Astrocyte (in vitro differentiated cells and primary cell): ENCODE data around the gene SAFB2. TPM values are rescaled to one million over a fixed set of nuclear protein-coding genes. Genes with fewer than 3 reads are reported as not detected.
A peak's percentile ranks its signal among the peaks of the same experiment; 100 is the strongest.

ENCODE experiments used
- DNase-seq: peaks from one replicate; pipeline ENCODE4 v3.0.0-alpha.2; 2010; ENCODE audit warnings: low read depth
- FAIRE-seq: peaks from 2 replicates; lab custom pipeline; 2011; peaks lifted over from hg19 to GRCh38; lab: Jason Lieb, UNC
- H2AFZ ChIP-seq: 2 replicates; pipeline ENCODE4 v1.6.0; 2012; ENCODE audit warnings: low read depth, low read length, inconsistent platforms
- H3K27ac ChIP-seq: 2 replicates; pipeline ENCODE4 v1.5.1; 2011; ENCODE audit warnings: low read depth, low read length, inconsistent platforms
- H3K27me3 ChIP-seq: 2 replicates; pipeline ENCODE4 v1.6.0; 2011; ENCODE audit warnings: low read length, inconsistent platforms; ENCODE audit not compliant: insufficient read depth
- H3K36me3 ChIP-seq: 2 replicates; pipeline ENCODE4 v1.5.1; 2011; ENCODE audit warnings: low read length, inconsistent platforms; ENCODE audit not compliant: insufficient read depth
- H3K4me1 ChIP-seq: 2 replicates; pipeline ENCODE4 v1.5.1; 2011; ENCODE audit warnings: low read length, inconsistent platforms; ENCODE audit not compliant: insufficient read depth
- H3K4me2 ChIP-seq: 2 replicates; pipeline ENCODE4 v1.6.0; 2012; ENCODE audit warnings: low read length, inconsistent platforms
- H3K4me3 ChIP-seq: 2 replicates; pipeline ENCODE4 v1.5.1; 2011; ENCODE audit warnings: low read depth, mild to moderate bottlenecking, low read length, inconsistent platforms; ENCODE audit not compliant: insufficient read depth
- H3K79me2 ChIP-seq: 2 replicates; pipeline ENCODE4 v1.6.0; 2012; ENCODE audit warnings: mild to moderate bottlenecking, low read length, inconsistent platforms; ENCODE audit not compliant: insufficient read depth
- H3K9ac ChIP-seq: 2 replicates; pipeline ENCODE4 v1.6.0; 2012; ENCODE audit warnings: mild to moderate bottlenecking, low read length, inconsistent platforms
- H3K9me3 ChIP-seq: 2 replicates; pipeline ENCODE4 v1.5.1; 2012; ENCODE audit warnings: low read depth, mild to moderate bottlenecking, low read length, inconsistent platforms; ENCODE audit not compliant: insufficient read depth
- H4K20me1 ChIP-seq: 2 replicates; pipeline ENCODE4 v1.6.0; 2012; ENCODE audit warnings: low read length, inconsistent platforms; ENCODE audit not compliant: insufficient read depth
- H3K27ac Mint-ChIP-seq: one replicate; pipeline ENCODE4 v1.8.0; 2021; ENCODE audit warnings: mild to moderate bottlenecking, mixed read lengths; ENCODE audit not compliant: unreplicated experiment
- H3K27me3 Mint-ChIP-seq: one replicate; pipeline ENCODE4 v1.8.0; 2021; ENCODE audit warnings: low read depth, mixed read lengths; ENCODE audit not compliant: unreplicated experiment
- H3K36me3 Mint-ChIP-seq: one replicate; pipeline ENCODE4 v1.8.0; 2021; ENCODE audit warnings: low read depth, mixed read lengths; ENCODE audit not compliant: unreplicated experiment
- H3K4me1 Mint-ChIP-seq: one replicate; pipeline ENCODE4 v1.8.0; 2021; ENCODE audit warnings: low read depth, mixed read lengths; ENCODE audit not compliant: unreplicated experiment
- H3K4me3 Mint-ChIP-seq: one replicate; pipeline ENCODE4 v1.8.0; 2021; ENCODE audit warnings: mild to moderate bottlenecking, moderate library complexity, mixed read lengths; ENCODE audit not compliant: unreplicated experiment
- H3K9me3 Mint-ChIP-seq: one replicate; pipeline ENCODE4 v1.8.0; 2021; ENCODE audit warnings: mild to moderate bottlenecking, mixed read lengths; ENCODE audit not compliant: unreplicated experiment
- CTCF ChIP-seq: IDR thresholded peaks from 2 replicates; pipeline ENCODE4 v1.5.1; 2011; ENCODE audit warnings: low read depth, mild to moderate bottlenecking, inconsistent platforms, low read length, moderate library complexity; ENCODE audit not compliant: insufficient read depth
- EZH2 ChIP-seq: IDR thresholded peaks from 2 replicates; pipeline ENCODE4 v1.6.1; 2012; ENCODE audit warnings: mild to moderate bottlenecking, low read length, inconsistent platforms; ENCODE audit not compliant: insufficient read depth
- total RNA-seq: library from RNA; stranded (reverse); gene quantifications from 2 replicates; pipeline ENCODE4 v1.2.1, GENCODE V29; 2021

The SAFB2 gene
- total RNA-seq, 1 donor from 2014 or later = 50.6 TPM

- peaks cover 5% of the 10 kb centered on the region for H4K20me1 ChIP-seq
- no peak overlapping the region for H3K4me3 ChIP-seq
- Mint-ChIP-seq H3K9me3 (peaks cover 7% of the 10 kb centered on the region), H3K27ac (no peak overlapping the region), H3K27me3 (peaks cover 35% of the 10 kb centered on the region), H3K4me3 (no peak overlapping the region), H3K4me1 (peaks cover 3% of the 10 kb centered on the region), H3K36me3 (peaks cover 8% of the 10 kb centered on the region)
- H3K36me3 ChIP-seq = no peaks in the 10 kb centered on the region
- peaks cover 23% of the 10 kb centered on the region for H3K27me3 ChIP-seq
- H3K9me3 ChIP-seq = peaks cover 7% of the 10 kb centered on the region
- TF ChIP-seq CTCF (no peak), EZH2 (no peak)
- no peak for DNase-seq
- H3K79me2 ChIP-seq = no peaks in the 10 kb centered on the region
- no peak overlapping the region for H3K9ac ChIP-seq
- H3K4me1 ChIP-seq = no peaks in the 10 kb centered on the region
- H3K4me2 ChIP-seq = no peak overlapping the region
- H3K27ac ChIP-seq = no peak overlapping the region
- no peak overlapping the region for H2AFZ ChIP-seq
- FAIRE-seq = no peak
These were observed 60.3 kb downstream of the SAFB2 start for GRCh38 chr19:5562280-5562679.

- Histone ChIP-seq H3K27me3 (peaks cover 16% of the 10 kb centered on the region), H3K4me3 (no peak overlapping the region), H3K4me2 (no peak overlapping the region), H3K27ac (no peak overlapping the region), H3K79me2 (no peaks in the 10 kb centered on the region), H4K20me1 (peaks cover 5% of the 10 kb centered on the region), H3K9me3 (peaks cover 7% of the 10 kb centered on the region), H3K36me3 (no peaks in the 10 kb centered on the region), H2AFZ (no peak overlapping the region), H3K9ac (no peak overlapping the region), H3K4me1 (no peaks in the 10 kb centered on the region)
- Mint-ChIP-seq H3K27me3 (peaks cover 39% of the 10 kb centered on the region), H3K27ac (no peak overlapping the region), H3K9me3 (peaks cover 7% of the 10 kb centered on the region), H3K36me3 (peaks cover 8% of the 10 kb centered on the region), H3K4me3 (no peak overlapping the region), H3K4me1 (peaks cover 3% of the 10 kb centered on the region)
- FAIRE-seq (no peak), DNase-seq (no peak)
- peak; percentile 36 for TF ChIP-seq CTCF
- no peak for TF ChIP-seq EZH2
These were observed 61.0 kb downstream of the SAFB2 start for GRCh38 chr19:5561559-5561958.

- peaks cover 8% of the 10 kb centered on the region for H3K36me3 Mint-ChIP-seq
These were observed 62.4 kb downstream of the SAFB2 start for GRCh38 chr19:5560156-5560555.

More at GRCh38 chr19:5560156-5560555, 62.4 kb downstream of the SAFB2 start:
- no peak for TF ChIP-seq EZH2
- no peak for TF ChIP-seq CTCF
- no peaks in the 10 kb centered on the region for H4K20me1 ChIP-seq
- H3K9ac ChIP-seq = no peak overlapping the region
- no peak overlapping the region for H3K4me2 ChIP-seq
- H3K36me3 ChIP-seq = no peaks in the 10 kb centered on the region
- DNase-seq (no peak), FAIRE-seq (no peak)
- H3K4me1 ChIP-seq = no peaks in the 10 kb centered on the region
- Mint-ChIP-seq H3K27ac (no peak overlapping the region), H3K4me3 (no peak overlapping the region), H3K9me3 (peaks cover 7% of the 10 kb centered on the region), H3K27me3 (peaks cover 40% of the 10 kb centered on the region), H3K4me1 (peaks cover 3% of the 10 kb centered on the region)
- no peak overlapping the region for H2AFZ ChIP-seq
- H3K4me3 ChIP-seq = no peak overlapping the region
- no peak overlapping the region for H3K27ac ChIP-seq
- H3K79me2 ChIP-seq = no peaks in the 10 kb centered on the region
- peaks cover 7% of the 10 kb centered on the region for H3K27me3 ChIP-seq
- H3K9me3 ChIP-seq = peaks cover 7% of the 10 kb centered on the region
